ENCODE results near the gene KCNN1.

GRCh38 chr19:17942181-17942580 is 24.7 kb upstream of the KCNN1 start:
- TF ChIP-seq CTCF (conservative IDR thresholded peaks at IDR 0.05; ENCODE audit: low read depth in 2 of 2) (no peak), ETS1 (IDR thresholded peaks at IDR 0.05) (no peak), CREB1 (CRISPR knock-in tag; IDR thresholded peaks at IDR 0.05; ENCODE audit: low read depth) (no peak), POLR2AphosphoS5 (IDR thresholded peaks at IDR 0.05; ENCODE audit: low read depth) (no peak), EZH2 (IDR thresholded peaks at IDR 0.05; ENCODE audit: low read depth, unreplicated experiment) (no peak), JUNB (IDR thresholded peaks at IDR 0.05; ENCODE audit: unreplicated experiment) (no peak), REST (IDR thresholded peaks at IDR 0.05; ENCODE audit: unreplicated experiment) (no peak), ZNF114 (CRISPR knock-in tag; IDR thresholded peaks at IDR 0.05) (no peak), NANOG (IDR thresholded peaks at IDR 0.05; ENCODE audit: borderline replicate concordance) (no peak), EZH2phosphoT487 (IDR thresholded peaks at IDR 0.05; ENCODE audit: unreplicated experiment) (no peak), STAT1 (IDR thresholded peaks at IDR 0.05; ENCODE audit: unreplicated experiment) (no peak), ZNF331 (CRISPR knock-in tag; IDR thresholded peaks at IDR 0.05; ENCODE audit: low read depth) (no peak)
